H1 (cell line): Measurements from ENCODE around the gene GAS2. TPM values are rescaled to one million over a fixed set of nuclear protein-coding genes. Genes with fewer than 3 reads are reported as not detected.

Source experiments
- BCL11A ChIP-seq, 2 experiments: IDR thresholded peaks; one replicate each; pipeline ENCODE4 v1.6.1; 2011; ENCODE audit warnings: low read depth in 2 of 2, low read length in 2 of 2, mild to moderate bottlenecking in 2 of 2
- BRCA1 ChIP-seq: IDR thresholded peaks from 2 replicates; pipeline ENCODE4 v1.6.1; 2012; ENCODE audit warnings: low read depth, low read length, improper control_type of control experiment
- CREB1 ChIP-seq: IDR thresholded peaks from 2 replicates; pipeline ENCODE4 v1.6.1; 2012; ENCODE audit warnings: inconsistent platforms
- FOSL1 ChIP-seq: IDR thresholded peaks from 2 replicates; pipeline ENCODE4 v1.6.1; 2011; ENCODE audit warnings: mild to moderate bottlenecking, low read depth, low read length, moderate library complexity; ENCODE audit not compliant: insufficient read depth
- PHF8 ChIP-seq: fragments of 200-600 bp; sonication (generic); conservative IDR thresholded peaks from 2 replicates; pipeline ENCODE4 v1.7.1; 2012; ENCODE audit warnings: low read depth, mild to moderate bottlenecking, inconsistent platforms, low read length, moderate library complexity
- POLR2AphosphoS5 ChIP-seq: IDR thresholded peaks from 2 replicates; pipeline ENCODE4 v1.6.1; 2011; ENCODE audit warnings: low read depth, low read length
- RBBP5 ChIP-seq: IDR thresholded peaks from 2 replicates; pipeline ENCODE4 v1.7.1; 2012; ENCODE audit warnings: low read depth, mild to moderate bottlenecking, inconsistent platforms, low read length, moderate library complexity, borderline replicate concordance
- ZNF274 ChIP-seq: IDR thresholded peaks from 2 replicates; pipeline ENCODE4 v1.7.0; 2012; ENCODE audit warnings: low read length, borderline replicate concordance; ENCODE audit errors: extremely low read depth
- polyA plus RNA-seq, 7 experiments: library from polyadenylated mRNA; depleted of rRNA in 3 of 7; stranded (reverse) in 5 of 7; unstranded in 2 of 7; fragments of >200 nt in 5 of 7; fragments of 200-250 nt in 2 of 7; gene quantifications; 1 replicate in 5 of 7; 2 replicates in 1 of 7; 4 replicates in 1 of 7; pipeline versions ENCODE4 v1.2.1 to v1.2.3, GENCODE V29; 2011 to 2013; ENCODE audit warnings: missing spikeins in 2 of 7, mixed read lengths in 2 of 7
- total RNA-seq: library from RNA; stranded (reverse); fragmentation: NEBNext Ultra II Directional; extraction: Animal tissue kit (Norgen Biotek cat#: 25700); gene quantifications from 2 replicates; pipeline ENCODE4 v1.2.1, GENCODE V29; 2021
- TF ChIP-seq, protein P1 (sequence below): IDR thresholded peaks from 2 replicates; pipeline ENCODE4 v1.6.1; 2011; ENCODE audit warnings: low read length, improper control_type of control experiment

Gene GAS2
- total and polyA plus RNA-seq, 2 of the 8 experiments (the other 6 are each of a cell fraction or from before 2014, with no cell fraction given) = 0.70 to 1.7 TPM

DNA sequence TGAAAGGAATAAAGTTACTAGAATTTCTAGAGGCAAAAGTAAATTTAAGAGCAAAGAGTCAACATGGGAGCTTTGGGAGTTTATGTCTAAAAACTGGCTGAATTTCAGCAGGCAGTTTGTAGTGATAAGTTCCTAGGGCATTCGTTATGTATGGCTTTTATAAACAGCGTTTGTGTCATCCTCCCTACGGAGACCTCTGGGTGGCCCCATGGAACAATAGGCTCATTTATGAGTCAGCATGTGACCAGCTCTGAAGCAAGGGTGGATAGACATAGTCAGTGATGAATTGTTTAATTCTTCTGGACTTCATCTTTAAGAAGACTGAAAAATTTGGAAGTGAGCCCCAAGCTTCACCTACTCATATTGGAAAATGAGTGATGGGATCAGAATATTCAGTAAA is 126.1 kb downstream of the GAS2 start (continued):
- TF ChIP-seq, protein P1, sequence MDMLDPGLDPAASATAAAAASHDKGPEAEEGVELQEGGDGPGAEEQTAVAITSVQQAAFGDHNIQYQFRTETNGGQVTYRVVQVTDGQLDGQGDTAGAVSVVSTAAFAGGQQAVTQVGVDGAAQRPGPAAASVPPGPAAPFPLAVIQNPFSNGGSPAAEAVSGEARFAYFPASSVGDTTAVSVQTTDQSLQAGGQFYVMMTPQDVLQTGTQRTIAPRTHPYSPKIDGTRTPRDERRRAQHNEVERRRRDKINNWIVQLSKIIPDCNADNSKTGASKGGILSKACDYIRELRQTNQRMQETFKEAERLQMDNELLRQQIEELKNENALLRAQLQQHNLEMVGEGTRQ = no peak
- TF ChIP-seq POLR2AphosphoS5 (no peak), ZNF274 (no peak), CREB1 (no peak), BRCA1 (no peak), BCL11A (IDR thresholded peaks at IDR 0.05; ENCODE audit: low read depth in 2 of 2, low read length in 2 of 2) (no peak), PHF8 (no peak), RBBP5 (no peak), FOSL1 (no peak)
